Measurements from ENCODE around the gene NUFIP1. TPM values are rescaled to one million over a fixed set of nuclear protein-coding genes. Genes with fewer than 3 reads are reported as not detected.
A peak's percentile ranks its signal among the peaks of the same experiment; 100 is the strongest.

The NUFIP1 gene
- total RNA-seq, result 1 to 10 TPM; 1.1 to 2.3 (median 2.0) TPM
- long read RNA-seq, partial matches to known transcripts, result 5 of 6 reads
- long read RNA-seq, other reads (novel, unspliced or antisense), result 0 of 6 reads

DNA sequence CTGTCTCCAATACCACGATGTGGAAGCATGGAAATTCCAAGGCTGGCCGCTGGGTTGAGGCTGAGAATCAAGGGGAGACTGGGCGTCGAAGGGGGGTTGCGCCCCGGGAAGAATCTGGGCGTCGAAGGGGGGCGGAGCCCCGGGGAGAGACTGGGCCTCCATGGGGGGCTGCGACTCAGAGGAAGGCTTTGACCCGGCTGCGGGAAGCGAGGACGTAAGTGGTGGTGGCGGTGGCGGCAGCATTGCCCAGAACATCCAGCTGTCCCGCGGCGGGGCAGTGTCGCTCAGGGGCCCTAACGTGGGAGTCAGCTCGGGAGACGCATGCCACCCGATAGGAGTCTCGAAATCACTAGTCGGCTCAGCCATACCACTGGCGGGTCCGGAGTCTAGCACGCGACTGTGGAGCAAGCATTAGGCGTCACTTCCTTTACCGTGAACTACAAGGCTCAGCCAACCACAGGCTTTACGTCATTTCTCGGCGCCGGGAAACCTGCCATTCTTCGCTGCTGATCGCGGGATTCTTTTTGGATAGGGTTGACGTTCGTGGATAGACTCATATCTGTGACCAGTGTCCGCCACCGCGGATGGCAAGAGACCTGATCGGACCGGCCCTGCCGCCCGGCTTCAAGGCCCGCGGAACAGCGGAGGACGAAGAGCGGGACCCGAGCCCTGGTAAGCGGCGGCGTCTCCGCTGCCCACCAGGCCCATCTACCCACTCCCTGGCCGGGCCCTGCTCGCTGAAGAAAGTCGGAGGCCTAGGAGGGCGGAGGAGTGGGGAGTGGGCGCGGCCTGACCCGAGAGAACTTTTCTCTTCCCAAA is at the start of gene NUFIP1, which contains the start of gene GPALPP1:
Gene NUFIP1 (minus strand): TSS at position 401 of the 819 bp plus-strand sequence. CDS start 35 bp downstream, at position 366.
Gene GPALPP1 (plus strand): TSS at position 468 of the 819 bp plus-strand sequence. CDS start 117 bp downstream, at position 585.
- intact Hi-C loops (cut with DNase I), result no loop called here
- peak within 1 kb of the TSS; percentile 89 to 99 (median 92) for H3K4me3 ChIP-seq
- ATAC-seq (peak; percentile 98 to 99 (median 99)), DNase-seq (peak; percentile 91 to 96 (median 94))
- no peaks in the 10 kb centered on the region for H3K9me3 ChIP-seq
- H3K27ac ChIP-seq, result peak within 1 kb of the TSS; percentile 59 to 84 (median 70)
- TF ChIP-seq, protein P1, sequence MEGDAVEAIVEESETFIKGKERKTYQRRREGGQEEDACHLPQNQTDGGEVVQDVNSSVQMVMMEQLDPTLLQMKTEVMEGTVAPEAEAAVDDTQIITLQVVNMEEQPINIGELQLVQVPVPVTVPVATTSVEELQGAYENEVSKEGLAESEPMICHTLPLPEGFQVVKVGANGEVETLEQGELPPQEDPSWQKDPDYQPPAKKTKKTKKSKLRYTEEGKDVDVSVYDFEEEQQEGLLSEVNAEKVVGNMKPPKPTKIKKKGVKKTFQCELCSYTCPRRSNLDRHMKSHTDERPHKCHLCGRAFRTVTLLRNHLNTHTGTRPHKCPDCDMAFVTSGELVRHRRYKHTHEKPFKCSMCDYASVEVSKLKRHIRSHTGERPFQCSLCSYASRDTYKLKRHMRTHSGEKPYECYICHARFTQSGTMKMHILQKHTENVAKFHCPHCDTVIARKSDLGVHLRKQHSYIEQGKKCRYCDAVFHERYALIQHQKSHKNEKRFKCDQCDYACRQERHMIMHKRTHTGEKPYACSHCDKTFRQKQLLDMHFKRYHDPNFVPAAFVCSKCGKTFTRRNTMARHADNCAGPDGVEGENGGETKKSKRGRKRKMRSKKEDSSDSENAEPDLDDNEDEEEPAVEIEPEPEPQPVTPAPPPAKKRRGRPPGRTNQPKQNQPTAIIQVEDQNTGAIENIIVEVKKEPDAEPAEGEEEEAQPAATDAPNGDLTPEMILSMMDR (IDR thresholded peaks at IDR 0.05), result no peak
- TF ChIP-seq POLR2A (IDR thresholded peaks at IDR 0.05), result peak; percentile 48
- peaks cover 0 to 19% (median 10%) of the 10 kb centered on the region in 4 donors for H3K4me1 ChIP-seq
- H3K27me3 ChIP-seq, result no peaks in the 10 kb centered on the region
- 0% methylated on average over 22 of the region's 66 CpGs for WGBS (ENCODE audit: insufficient coverage, low coverage, low lambda C conversion rate, missing lambda C conversion rate)
- H3K36me3 ChIP-seq, result peaks cover 0 to 4% (median 0%) of the 10 kb centered on the region in 4 donors

DNA sequence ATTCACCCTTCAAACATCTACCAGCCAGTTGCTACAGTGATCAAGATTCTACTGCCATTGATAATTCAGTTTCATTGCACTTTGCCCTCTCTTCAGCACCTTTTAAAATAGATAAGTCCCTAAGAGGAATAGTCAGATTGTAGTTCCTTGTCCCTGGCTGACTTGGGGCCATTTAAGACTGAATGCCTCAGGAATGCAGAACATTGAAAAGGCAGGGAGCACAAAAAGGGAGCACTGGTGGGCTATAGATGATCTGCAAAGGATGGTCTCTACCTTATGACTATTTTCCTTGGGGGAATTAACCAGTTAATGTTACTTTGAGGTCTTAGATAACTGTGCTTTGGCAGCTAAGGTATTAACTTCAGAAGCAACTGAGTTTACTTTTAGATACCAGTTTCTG is 46.9 kb upstream of the NUFIP1 start:
- Histone ChIP-seq H3K27me3 (no peaks in the 10 kb centered on the region), H3K27ac (no peak overlapping the region), H3K36me3 (no peaks in the 10 kb centered on the region), H3K4me1 (no peaks in the 10 kb centered on the region), H3K9me3 (no peaks in the 10 kb centered on the region), H3K4me3 (no peak overlapping the region)
- TF ChIP-seq, protein P1 (IDR thresholded peaks at IDR 0.05), result no peak
- no peak for TF ChIP-seq POLR2A (IDR thresholded peaks at IDR 0.05)
- DNase-seq, result no peak
- ATAC-seq, result no peak
- intact Hi-C loops (cut with DNase I), result no loop called here

DNA sequence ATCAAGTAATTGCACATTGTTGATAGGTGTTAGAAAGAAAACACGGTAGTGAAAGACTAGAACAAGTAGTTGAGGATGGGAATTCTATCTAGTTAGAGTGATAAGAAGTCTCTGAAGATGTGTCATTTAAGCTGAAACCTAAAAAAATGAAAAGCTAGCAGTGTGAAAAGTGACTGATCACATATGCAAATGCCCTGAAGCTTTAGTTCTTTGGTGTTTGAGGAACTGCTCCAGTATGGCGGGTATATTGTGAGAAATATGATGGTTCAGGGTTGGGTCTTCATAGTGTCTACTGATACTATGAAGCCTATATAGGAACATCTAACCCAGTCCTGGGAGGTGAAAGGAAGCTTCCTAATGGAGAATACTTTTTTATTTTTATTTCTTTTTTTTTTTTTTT is 45.1 kb upstream of the NUFIP1 start:
- ATAC-seq (no peak), DNase-seq (no peak)
- no peak overlapping the region for H3K27ac ChIP-seq
- H3K9me3 ChIP-seq, result no peaks in the 10 kb centered on the region
- H3K4me3 ChIP-seq, result no peak overlapping the region
- H3K4me1 ChIP-seq, result no peaks in the 10 kb centered on the region
- intact Hi-C loops (cut with DNase I), result no loop called here
- no peak for TF ChIP-seq POLR2A (IDR thresholded peaks at IDR 0.05)
- TF ChIP-seq, protein P1 (IDR thresholded peaks at IDR 0.05), result no peak
- H3K27me3 ChIP-seq, result no peaks in the 10 kb centered on the region
- H3K36me3 ChIP-seq, result no peaks in the 10 kb centered on the region
- 80% methylated on average over 1 of the region's 2 CpGs for WGBS (ENCODE audit: insufficient coverage, low coverage, low lambda C conversion rate, missing lambda C conversion rate)

DNA sequence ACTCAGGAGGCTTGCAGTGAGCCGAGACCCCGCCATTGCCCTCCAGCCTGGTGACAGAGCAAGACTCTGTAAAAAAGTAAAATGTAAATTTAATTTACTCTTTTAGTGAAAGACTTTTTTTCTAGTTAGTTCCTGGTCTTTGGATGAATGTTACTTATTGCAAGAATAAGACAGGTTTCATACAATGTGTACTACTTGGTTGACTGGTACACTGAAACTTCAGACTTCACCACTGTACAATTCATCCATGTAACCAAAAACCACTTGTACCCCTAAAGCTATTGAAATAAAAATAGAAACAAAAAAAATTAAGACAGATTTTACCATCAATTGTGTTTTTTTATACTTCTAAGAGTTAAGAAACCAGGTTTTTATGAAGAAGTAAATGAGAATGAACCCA is 35.6 kb upstream of the NUFIP1 start:
- no peak for DNase-seq
- H3K36me3 ChIP-seq, result peaks cover 0 to 14% (median 9%) of the 10 kb centered on the region in 4 donors

More for the DNA sequence above, 35.6 kb upstream of the NUFIP1 start:
- no peak overlapping the region for H3K27ac ChIP-seq
- H3K27me3 ChIP-seq, result no peaks in the 10 kb centered on the region
- H3K4me1 ChIP-seq, result no peaks in the 10 kb centered on the region
- WGBS (ENCODE audit: insufficient coverage, low coverage, low lambda C conversion rate, missing lambda C conversion rate), result 100% methylated on average over 2 of the region's 2 CpGs
- H3K4me3 ChIP-seq, result no peak overlapping the region
- H3K9me3 ChIP-seq, result no peaks in the 10 kb centered on the region
- intact Hi-C loops (cut with DNase I), result no loop called here
- ATAC-seq, result no peak
- TF ChIP-seq, protein P1 (IDR thresholded peaks at IDR 0.05), result no peak
- TF ChIP-seq POLR2A (IDR thresholded peaks at IDR 0.05), result no peak

Data from right lobe of liver (tissue), 6 donors.